ENCODE data around the gene SLCO1A2. TPM values are rescaled to one million over a fixed set of nuclear protein-coding genes. Genes with fewer than 3 reads are reported as not detected.
"Not testable (repeated sequence)": the region's sequence is repeated elsewhere in the genome, so short reads cannot be mapped to it uniquely, and the experiment has no call there.

SLCO1A2 gene
- total RNA-seq, 4 donors from 2014 or later: 0.22 to 1.0 (median 0.54) TPM; not detected in 1

DNA sequence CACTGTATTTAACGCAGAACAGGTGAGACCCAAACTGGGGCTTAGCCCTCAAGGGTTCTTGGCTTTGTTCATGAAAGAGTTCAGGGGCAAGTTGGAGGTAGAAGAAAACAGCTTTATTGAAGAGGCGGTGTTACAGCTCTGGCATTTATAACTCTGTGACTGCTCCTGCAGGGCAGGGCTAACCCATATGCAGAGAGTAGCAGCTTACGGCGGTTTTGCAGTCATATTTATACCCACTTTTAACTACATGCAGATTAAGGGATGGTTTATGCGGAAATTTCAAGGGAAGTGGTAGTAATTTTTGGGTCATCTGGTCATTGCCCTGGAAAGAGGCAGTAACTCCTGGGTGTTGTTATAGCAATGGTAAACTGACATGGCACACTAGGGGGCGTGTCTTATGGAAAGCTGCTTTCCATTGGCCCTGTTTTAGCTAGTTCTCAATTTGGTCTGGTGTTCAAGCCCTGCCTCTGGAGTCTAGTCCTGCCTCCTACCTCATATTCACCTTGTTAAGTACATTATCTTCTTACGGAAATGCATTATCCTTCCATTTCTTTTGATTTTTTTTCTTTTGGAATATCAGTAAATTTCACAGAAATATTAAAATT lies 36.2 kb upstream of the SLCO1A2 start:
- 77 to 87% methylated on average over 7 of the region's 7 CpGs for WGBS, 2 donors
- Histone ChIP-seq H3K4me1 (no peaks in the 10 kb centered on the region), H3K9me3 (no peaks in the 10 kb centered on the region)

DNA sequence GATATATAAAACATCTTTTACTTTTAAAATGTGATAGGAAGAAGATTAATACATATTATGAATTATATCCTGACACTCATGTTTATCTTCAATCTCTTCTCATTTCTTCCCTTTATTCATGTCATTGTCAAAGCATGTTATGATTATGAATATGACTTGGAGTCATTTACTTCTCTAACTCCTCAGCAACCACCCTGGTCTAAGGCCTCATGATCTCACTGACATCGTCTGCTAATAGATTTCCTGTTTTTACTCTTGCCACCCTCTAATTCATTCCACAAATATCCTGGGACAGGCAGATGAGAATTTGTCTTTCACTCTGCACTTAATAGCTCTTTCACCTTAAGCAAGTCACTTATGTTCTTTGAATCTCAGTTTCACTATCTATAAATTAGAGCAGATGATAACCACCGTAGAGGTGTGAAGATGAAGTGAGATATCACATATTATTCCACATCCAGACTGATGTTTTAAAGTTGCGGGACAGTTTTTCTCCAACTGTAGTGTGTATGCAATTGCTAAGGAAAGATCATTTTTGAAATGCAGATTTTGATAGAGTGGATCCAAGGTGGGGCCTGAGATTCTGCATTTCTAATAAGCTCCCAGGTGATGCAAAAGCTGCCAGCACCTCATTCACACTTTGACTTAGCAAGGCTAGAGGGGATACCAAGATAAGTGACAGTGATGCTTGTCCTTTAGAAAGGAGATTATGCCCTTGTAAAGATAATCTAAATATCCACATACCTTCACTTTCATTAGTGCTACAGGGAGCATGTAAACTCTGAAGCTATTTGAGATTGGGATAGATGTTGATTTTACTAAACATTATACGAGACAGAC lies 34.6 kb upstream of the SLCO1A2 start:
- no peaks in the 10 kb centered on the region for H3K36me3 ChIP-seq
- H3K4me1 ChIP-seq: no peaks in the 10 kb centered on the region
- no peak overlapping the region for H3K27ac ChIP-seq
- no peak overlapping the region for H3K4me3 ChIP-seq (replicated peaks in 1 of 3)
- intact Hi-C loops (cut with DNase I): no loop called here
- DNase-seq: no peak
- no peaks in the 10 kb centered on the region for H3K9me3 ChIP-seq
- 51 to 56% methylated on average over 4 of the region's 4 CpGs for WGBS, 2 donors
- no peaks in the 10 kb centered on the region for H3K27me3 ChIP-seq
- TF ChIP-seq, protein P1, sequence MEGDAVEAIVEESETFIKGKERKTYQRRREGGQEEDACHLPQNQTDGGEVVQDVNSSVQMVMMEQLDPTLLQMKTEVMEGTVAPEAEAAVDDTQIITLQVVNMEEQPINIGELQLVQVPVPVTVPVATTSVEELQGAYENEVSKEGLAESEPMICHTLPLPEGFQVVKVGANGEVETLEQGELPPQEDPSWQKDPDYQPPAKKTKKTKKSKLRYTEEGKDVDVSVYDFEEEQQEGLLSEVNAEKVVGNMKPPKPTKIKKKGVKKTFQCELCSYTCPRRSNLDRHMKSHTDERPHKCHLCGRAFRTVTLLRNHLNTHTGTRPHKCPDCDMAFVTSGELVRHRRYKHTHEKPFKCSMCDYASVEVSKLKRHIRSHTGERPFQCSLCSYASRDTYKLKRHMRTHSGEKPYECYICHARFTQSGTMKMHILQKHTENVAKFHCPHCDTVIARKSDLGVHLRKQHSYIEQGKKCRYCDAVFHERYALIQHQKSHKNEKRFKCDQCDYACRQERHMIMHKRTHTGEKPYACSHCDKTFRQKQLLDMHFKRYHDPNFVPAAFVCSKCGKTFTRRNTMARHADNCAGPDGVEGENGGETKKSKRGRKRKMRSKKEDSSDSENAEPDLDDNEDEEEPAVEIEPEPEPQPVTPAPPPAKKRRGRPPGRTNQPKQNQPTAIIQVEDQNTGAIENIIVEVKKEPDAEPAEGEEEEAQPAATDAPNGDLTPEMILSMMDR (IDR thresholded peaks at IDR 0.05): no peak
- no peak for TF ChIP-seq POLR2A (IDR thresholded peaks at IDR 0.05)

More for the DNA sequence above, 36.2 kb upstream of the SLCO1A2 start:
- H3K27ac ChIP-seq: no peak overlapping the region
- intact Hi-C loops (cut with DNase I): no loop called here
- TF ChIP-seq, protein P1 (IDR thresholded peaks at IDR 0.05): no peak
- no peak for TF ChIP-seq POLR2A (IDR thresholded peaks at IDR 0.05)
- no peaks in the 10 kb centered on the region for H3K36me3 ChIP-seq
- DNase-seq: no peak
- H3K27me3 ChIP-seq: no peaks in the 10 kb centered on the region
- no peak overlapping the region for H3K4me3 ChIP-seq (replicated peaks in 1 of 3)

DNA sequence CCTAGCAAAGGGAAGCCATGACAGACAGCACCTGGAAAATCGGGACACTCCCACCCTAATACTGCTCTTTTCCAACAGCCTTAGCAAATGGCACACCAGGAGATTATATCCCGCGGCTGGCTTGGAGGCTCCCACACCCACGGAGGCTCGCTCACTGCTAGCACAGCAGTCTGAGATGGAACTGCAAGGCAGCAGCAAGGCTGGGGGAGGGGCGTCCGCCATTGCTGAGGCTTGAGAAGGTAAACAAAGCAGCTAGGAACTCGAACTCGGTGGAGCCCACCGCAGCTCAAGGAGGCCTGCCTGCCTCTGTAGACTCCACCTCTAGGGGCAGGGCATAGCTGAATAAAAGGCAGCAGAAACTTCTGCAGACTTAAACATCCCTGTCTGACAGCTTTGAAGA lies 25.9 kb upstream of the SLCO1A2 start:
- DNase-seq; H3K36me3 ChIP-seq; H3K27ac ChIP-seq; H3K4me1 ChIP-seq; intact Hi-C loops (cut with DNase I); H3K4me3 ChIP-seq (replicated peaks in 1 of 3); H3K27me3 ChIP-seq; H3K9me3 ChIP-seq: not testable (repeated sequence)
- 77 to 89% methylated on average over 10 of the region's 10 CpGs for WGBS, 2 donors

DNA sequence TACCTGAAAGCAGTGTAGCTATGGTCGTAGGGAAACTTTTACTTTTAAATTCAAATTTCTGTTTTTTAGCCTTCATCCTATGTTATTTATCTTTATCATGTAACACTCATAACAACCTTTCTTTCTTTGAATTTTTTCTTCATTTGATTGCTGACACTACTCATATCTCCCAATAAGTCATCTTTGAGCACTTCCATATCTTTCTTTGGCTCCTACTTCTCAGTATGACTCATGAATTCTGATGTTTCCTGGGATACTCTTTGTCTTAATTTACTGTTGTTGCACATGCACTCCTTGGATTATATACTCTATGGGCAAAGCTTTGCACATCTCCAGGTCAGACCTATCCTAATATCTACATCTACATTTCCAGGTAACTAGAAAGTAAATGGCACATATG lies 19.9 kb upstream of the SLCO1A2 start:
- WGBS, 2 donors: 89 to 90% methylated on average over 1 of the region's 1 CpG
- no peaks in the 10 kb centered on the region for H3K4me1 ChIP-seq
- no peak overlapping the region for H3K4me3 ChIP-seq (replicated peaks in 1 of 3)
- no peak for DNase-seq
- H3K36me3 ChIP-seq: no peaks in the 10 kb centered on the region
- no peaks in the 10 kb centered on the region for H3K27me3 ChIP-seq
- TF ChIP-seq, protein P1 (IDR thresholded peaks at IDR 0.05): no peak
- no peak for TF ChIP-seq POLR2A (IDR thresholded peaks at IDR 0.05)
- intact Hi-C loops (cut with DNase I): no loop called here
- no peak overlapping the region for H3K27ac ChIP-seq
- no peaks in the 10 kb centered on the region for H3K9me3 ChIP-seq

DNA sequence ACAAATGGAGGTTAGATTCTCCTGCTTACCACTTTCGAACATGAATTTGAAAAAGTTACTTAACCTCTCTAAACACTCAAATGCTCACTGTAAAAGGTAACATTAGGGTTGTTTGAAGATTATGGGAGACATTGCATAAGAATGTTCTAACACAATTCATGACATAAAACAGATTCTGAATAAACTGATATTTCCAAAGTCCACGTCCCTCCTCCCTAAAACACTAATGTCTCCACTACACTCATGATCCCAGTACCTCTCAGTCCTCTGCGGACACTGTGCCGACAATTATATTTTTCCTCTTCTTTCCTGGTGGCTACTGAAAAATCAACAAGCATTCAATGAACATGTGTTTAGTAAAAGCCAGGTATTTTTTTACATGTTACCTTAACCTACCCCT lies 19.2 kb upstream of the SLCO1A2 start:
- Histone ChIP-seq H3K4me3 (replicated peaks in 1 of 3) (no peak overlapping the region), H3K36me3 (no peaks in the 10 kb centered on the region), H3K27ac (no peak overlapping the region), H3K27me3 (no peaks in the 10 kb centered on the region), H3K4me1 (no peaks in the 10 kb centered on the region), H3K9me3 (no peaks in the 10 kb centered on the region)
- 84 to 86% methylated on average over 4 of the region's 4 CpGs for WGBS, 2 donors
- DNase-seq: no peak
- no peak for TF ChIP-seq POLR2A (IDR thresholded peaks at IDR 0.05)
- TF ChIP-seq, protein P1 (IDR thresholded peaks at IDR 0.05): no peak
- intact Hi-C loops (cut with DNase I): no loop called here

All from thyroid gland (tissue), 4 donors.